SU-DHL-6 (cell line): Measurements from ENCODE around the gene DCK.

Experiments
- CTCF ChIP-seq: fragments of 200-600 bp; sonication (generic); IDR thresholded peaks from one replicate; pipeline ENCODE4 v1.5.1; 2017; ENCODE audit warnings: antibody characterized with exemption, mild to moderate bottlenecking, low read length, moderate library complexity; ENCODE audit not compliant: insufficient read depth, poor library complexity, severe bottlenecking
- EZH2phosphoT487 ChIP-seq: fragments of 200-600 bp; sonication (generic), shearing (Covaris generic); conservative IDR thresholded peaks from 2 replicates; pipeline ENCODE4 v1.6.1; 2018; ENCODE audit warnings: mild to moderate bottlenecking, antibody characterized with exemption, low read length, moderate library complexity, mixed read lengths

GRCh38 chr4:70991596-70991995, 1.9 kb upstream of the DCK start:
- TF ChIP-seq CTCF: no peak
- TF ChIP-seq EZH2phosphoT487: no peak
